NT2/D1 (cell line): Measurements from ENCODE around the gene SLC24A4.

ENCODE experiments used
- SUZ12 ChIP-seq: IDR thresholded peaks from 2 replicates; pipeline ENCODE4 v1.6.1; 2011; ENCODE audit not compliant: insufficient read length, insufficient read depth; ENCODE audit errors: extremely low read depth
- YY1 ChIP-seq: IDR thresholded peaks from 2 replicates; pipeline ENCODE4 v1.6.1; 2011; ENCODE audit not compliant: insufficient read length, insufficient read depth
- ZNF274 ChIP-seq: IDR thresholded peaks from 2 replicates; pipeline ENCODE4 v1.6.1; 2011; ENCODE audit warnings: mild to moderate bottlenecking, low read depth, low read length

DNA sequence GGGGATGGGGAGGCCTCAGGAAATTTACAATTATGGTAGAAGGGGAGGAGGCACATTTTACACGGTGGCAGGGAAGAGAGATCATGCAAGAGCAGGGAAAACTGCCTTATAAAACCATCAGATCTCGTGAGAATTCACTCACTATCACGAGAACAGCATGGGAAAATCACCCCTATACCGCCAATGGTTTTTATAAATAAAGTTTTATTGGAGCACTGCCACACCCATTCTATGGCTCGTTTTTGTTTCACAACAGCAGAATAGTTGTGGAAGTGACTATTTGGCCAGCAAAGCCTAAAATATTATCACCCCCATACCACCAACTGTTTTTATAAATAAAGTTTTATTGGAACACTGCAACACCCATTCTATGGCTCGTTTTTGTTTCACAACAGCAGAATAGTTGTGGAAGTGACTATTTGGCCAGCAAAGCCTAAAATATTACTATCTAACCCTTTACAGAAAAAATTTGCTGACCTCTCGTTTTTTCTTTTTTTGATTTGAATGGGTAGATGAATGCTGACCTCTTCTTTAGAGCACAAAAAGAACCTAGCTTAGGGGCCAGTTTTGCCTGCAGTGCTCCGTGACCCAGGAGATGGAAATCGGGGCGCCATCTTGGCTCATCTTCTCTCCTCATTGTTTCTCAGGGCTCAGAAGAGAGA is 113.3 kb downstream of the SLC24A4 start:
- TF ChIP-seq ZNF274 (no peak), YY1 (no peak), SUZ12 (no peak)
